GM12878 (cell line): ENCODE measurements around the gene TNNT3. TPM values are rescaled to one million over a fixed set of nuclear protein-coding genes. Genes with fewer than 3 reads are reported as not detected.

Experiments used
- ATAC-seq: fragments of 200-7000 bp; cut with Tn5 transposase; 3 replicates; pipeline ENCODE4 v1.9.1; 2020; ENCODE audit warnings: mild to moderate bottlenecking, moderate library complexity
- BruUV-seq: library from RNA; stranded (reverse); fragments of 400-500 nt; replicated peaks from 2 replicates; lab custom pipeline; 2021; lab: Mats Ljungman, UMichigan
- CTCF ChIA-PET: fragments of 300-600 bp; sonication (Branson Sonifier 250); formaldehyde crosslinking; extraction: SDS; loops from one replicate; lab custom pipeline; 2021; ENCODE audit warnings: inconsistent platforms; lab: Yijun Ruan, JAX
- POLR2A ChIA-PET: fragments of 350-600 bp; formaldehyde crosslinking; extraction: SDS; loops from one replicate; lab custom pipeline; 2021; ENCODE audit warnings: inconsistent platforms; lab: Charles Lee
- RAD21 ChIA-PET: fragments of 300-600 bp; sonication (Branson Sonifier 250); formaldehyde crosslinking; loops from one replicate; lab custom pipeline; 2023; ENCODE audit warnings: antibody characterized with exemption; ENCODE audit not compliant: unreplicated experiment; lab: Charles Lee
- SMC1A ChIA-PET: fragments of 300-600 bp; sonication (Branson Sonifier 250); formaldehyde crosslinking; loops from one replicate; lab custom pipeline; 2023; ENCODE audit not compliant: unreplicated experiment, uncharacterized antibody; lab: Charles Lee
- DNase-seq: peaks from one replicate; pipeline ENCODE4 v3.0.0-alpha.2; 2011; ENCODE audit warnings: low read depth, low spot score
- FAIRE-seq: peaks from 3 replicates; lab custom pipeline; 2011; peaks lifted over from hg19 to GRCh38; lab: Jason Lieb, UNC
- H2AFZ ChIP-seq: 2 replicates; pipeline ENCODE4 v1.6.0; 2011; ENCODE audit warnings: low read depth, low read length, control low read depth; ENCODE audit not compliant: control insufficient read depth
- H3K27ac ChIP-seq: 2 replicates; pipeline ENCODE4 v1.5.1; 2011; ENCODE audit warnings: control low read depth; ENCODE audit not compliant: control insufficient read depth, insufficient read depth
- H3K27me3 ChIP-seq, 2 experiments: replicated peaks in 1 of 2; 2 replicates each; pipeline versions ENCODE4 v1.6.0 to v1.6.1; 2011; ENCODE audit warnings: low read length in 1 of 2; ENCODE audit not compliant: control insufficient read depth in 2 of 2, insufficient read depth in 2 of 2
- H3K36me3 ChIP-seq, 2 experiments: 2 replicates each; pipeline ENCODE4 v1.5.1; 2011; ENCODE audit warnings: low read length in 1 of 2; ENCODE audit not compliant: control insufficient read depth in 2 of 2, insufficient read depth in 2 of 2
- H3K4me1 ChIP-seq: 2 replicates; pipeline ENCODE4 v1.6.1; 2011; ENCODE audit warnings: mild to moderate bottlenecking, low read length, moderate library complexity, mixed read lengths; ENCODE audit not compliant: control insufficient read depth, insufficient read depth
- H3K4me2 ChIP-seq: 2 replicates; pipeline ENCODE4 v1.6.0; 2011; ENCODE audit warnings: control low read depth; ENCODE audit not compliant: control insufficient read depth, insufficient read depth
- H3K4me3 ChIP-seq: fragments of 200-600 bp; sonication (generic); 2 replicates; pipeline ENCODE4 v1.5.1; 2016
- H3K79me2 ChIP-seq: 2 replicates; pipeline ENCODE4 v1.6.0; 2011; ENCODE audit warnings: low read length; ENCODE audit not compliant: control insufficient read depth, insufficient read depth
- H3K9ac ChIP-seq: 2 replicates; pipeline ENCODE4 v1.8.0; 2011; ENCODE audit warnings: low read length, control low read depth, mixed read lengths; ENCODE audit not compliant: control insufficient read depth, insufficient read depth
- H3K9me3 ChIP-seq: replicated peaks from 3 replicates; pipeline ENCODE4 v1.5.1; 2011; ENCODE audit warnings: mild to moderate bottlenecking, low read length; ENCODE audit not compliant: control insufficient read depth, insufficient read depth
- H4K20me1 ChIP-seq: 2 replicates; pipeline ENCODE4 v1.6.0; 2011; ENCODE audit not compliant: control insufficient read depth, insufficient read depth
- CREB1 ChIP-seq: IDR thresholded peaks from 2 replicates; pipeline ENCODE4 v1.6.1; 2012; ENCODE audit warnings: low read depth, mild to moderate bottlenecking, inconsistent platforms
- ETV6 ChIP-seq, 2 experiments: fragments of 450-650 bp in 1 of 2; IDR thresholded peaks in 1 of 2; conservative IDR thresholded peaks in 1 of 2; 2 replicates each; pipeline ENCODE4 v1.6.1; 2014; ENCODE audit warnings: antibody characterized with exemption in 1 of 2, borderline replicate concordance in 1 of 2, low read depth in 1 of 2, mild to moderate bottlenecking in 1 of 2, moderate library complexity in 1 of 2
- HDGF ChIP-seq: fragments of 450-650 bp; IDR thresholded peaks from 2 replicates; pipeline ENCODE4 v1.6.1; 2016; ENCODE audit warnings: antibody characterized with exemption
- POLR2A ChIP-seq: IDR thresholded peaks from 2 replicates; pipeline ENCODE4 v1.6.1; 2011; ENCODE audit warnings: low read depth, mild to moderate bottlenecking, low read length
- SMAD1 ChIP-seq: fragments of 450-650 bp; IDR thresholded peaks from 2 replicates; pipeline ENCODE4 v1.6.1; 2018; ENCODE audit warnings: mild to moderate bottlenecking, low read depth; ENCODE audit not compliant: partially characterized antibody
- WGBS: methylation state at CpG from one replicate; pipeline ENCODE4 v1.1.6; 2016; ENCODE audit warnings: low lambda C conversion rate; ENCODE audit not compliant: insufficient replicate concordance, insufficient coverage; ENCODE audit errors: missing lambda C conversion rate; 5-methylcytosine and 5-hydroxymethylcytosine counted together
- in situ Hi-C: fragments of 300-500 bp; cut with MboI; formaldehyde crosslinking; loops from 9 replicates; pipeline ENCODE4 v1.14.3; 2018; ENCODE audit warnings: mixed read lengths
- intact Hi-C: fragments of 100-400 bp; cut with micrococcal nuclease; formaldehyde crosslinking; loops from one replicate; pipeline ENCODE4 v1.14.2; 2022; ENCODE audit not compliant: unreplicated experiment
- polyA plus RNA-seq, 11 experiments: library from polyadenylated mRNA; depleted of rRNA in 4 of 11; unstranded in 6 of 11; stranded (reverse) in 5 of 11; fragments of >200 nt; fragmentation: Nextera tagmentation in 4 of 11; fragmentation: Illumina TruSeq in 1 of 11; extraction: Ambion mirVana in 4 of 11; extraction: Trizol in 1 of 11; gene quantifications; 1 replicate in 1 of 11; 2 replicates in 10 of 11; pipeline versions ENCODE4 v1.2.1 to v1.2.3, GENCODE V29; 2011 to 2016; ENCODE audit warnings: inconsistent platforms in 2 of 11, missing spikeins in 2 of 11, low read depth in 1 of 11
- total RNA-seq, 4 experiments: library from RNA; depleted of rRNA in 3 of 4; stranded (reverse); fragments of >200 nt in 3 of 4; fragmentation: Illumina TruSeq in 1 of 4; extraction: Trizol in 1 of 4; gene quantifications; 2 replicates each; pipeline versions ENCODE4 v1.2.1 to v1.2.3, GENCODE V29; 2013 to 2021
- TF ChIP-seq, protein P1 (sequence below): fragments of 150-350 bp; IDR thresholded peaks from 2 replicates; pipeline ENCODE4 v1.6.1; 2014; ENCODE audit warnings: mild to moderate bottlenecking, low read depth, low read length

TNNT3 gene
- total and polyA plus RNA-seq, 10 of the 15 experiments (the other 5 are each of a cell fraction or from before 2014, with no cell fraction given): 0.40 to 0.50 TPM; not detected in 8

DNA sequence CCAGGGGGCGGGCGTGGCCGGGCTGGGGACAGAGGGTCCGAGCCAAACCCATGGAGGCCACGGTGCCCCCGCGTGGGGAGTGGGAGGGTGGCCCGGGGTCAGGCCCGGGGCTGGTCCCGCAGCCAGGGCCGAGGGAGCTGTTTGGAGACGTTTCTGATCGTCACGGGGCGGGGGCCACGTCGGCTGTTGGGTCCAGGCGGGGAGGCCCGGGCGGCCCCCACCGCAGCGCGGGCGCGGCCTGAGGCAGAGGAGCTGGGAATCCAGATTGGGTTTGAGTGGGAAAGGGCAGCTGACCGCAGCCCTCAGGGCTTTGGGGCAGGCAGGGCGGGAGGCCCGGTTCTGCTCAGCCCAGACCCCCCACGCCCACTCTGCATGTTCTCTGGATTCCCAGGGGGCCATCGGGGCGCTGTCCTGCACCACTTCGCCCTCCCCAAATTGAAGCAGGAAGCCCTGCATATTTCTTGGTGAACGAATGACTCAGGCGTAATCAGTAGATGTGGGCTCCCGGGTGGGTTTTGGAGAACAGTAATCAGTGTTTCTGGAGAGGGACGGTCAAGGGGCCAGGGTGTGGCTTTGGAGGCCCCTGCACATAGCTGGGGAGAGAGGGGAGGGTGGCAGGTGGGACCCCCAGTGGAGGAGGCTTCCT is 28.2 kb downstream of the TNNT3 start:
- Histone ChIP-seq H3K9ac (no peak overlapping the region), H3K4me2 (no peak overlapping the region), H3K9me3 (no peaks in the 10 kb centered on the region), H3K36me3 (no peaks in the 10 kb centered on the region), H3K79me2 (no peaks in the 10 kb centered on the region), H3K27ac (no peak overlapping the region), H2AFZ (no peak overlapping the region), H3K27me3 (no peaks in the 10 kb centered on the region), H3K4me1 (no peaks in the 10 kb centered on the region), H4K20me1 (no peaks in the 10 kb centered on the region), H3K4me3 (no peak overlapping the region)
- no CpG with 5 or more reads among the region's 36 CpGs for WGBS
- in situ Hi-C loops (no loop called here), intact Hi-C loops (no loop called here)
- SMC1A ChIA-PET: interaction anchor here (1.7 kb wide), 1 partner anchor 97 kb away, joined by 5 read pairs; no protein-coding TSS in a partner anchor
- no peak for TF ChIP-seq SMAD1
- TF ChIP-seq, protein P1, sequence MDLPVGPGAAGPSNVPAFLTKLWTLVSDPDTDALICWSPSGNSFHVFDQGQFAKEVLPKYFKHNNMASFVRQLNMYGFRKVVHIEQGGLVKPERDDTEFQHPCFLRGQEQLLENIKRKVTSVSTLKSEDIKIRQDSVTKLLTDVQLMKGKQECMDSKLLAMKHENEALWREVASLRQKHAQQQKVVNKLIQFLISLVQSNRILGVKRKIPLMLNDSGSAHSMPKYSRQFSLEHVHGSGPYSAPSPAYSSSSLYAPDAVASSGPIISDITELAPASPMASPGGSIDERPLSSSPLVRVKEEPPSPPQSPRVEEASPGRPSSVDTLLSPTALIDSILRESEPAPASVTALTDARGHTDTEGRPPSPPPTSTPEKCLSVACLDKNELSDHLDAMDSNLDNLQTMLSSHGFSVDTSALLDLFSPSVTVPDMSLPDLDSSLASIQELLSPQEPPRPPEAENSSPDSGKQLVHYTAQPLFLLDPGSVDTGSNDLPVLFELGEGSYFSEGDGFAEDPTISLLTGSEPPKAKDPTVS: no peak
- peak; percentile 31 for FAIRE-seq
- RAD21 ChIA-PET: interaction anchor here (0.6 to 1.1 kb wide), 4 partner anchors 65 to 204 kb away, joined by 3 to 4 read pairs (median 3); no protein-coding TSS in a partner anchor
- CTCF ChIA-PET: interaction anchor here (0.7 to 1.7 kb wide), 5 partner anchors 45 to 295 kb away, joined by 3 to 5 read pairs (median 3); no protein-coding TSS in a partner anchor
- POLR2A ChIA-PET: interaction anchor here (0.6 to 1.0 kb wide), 2 partner anchors 95 to 97 kb away, joined by 3 read pairs; partner anchors contain the start of gene LSP1
- peak; percentile 51 for ATAC-seq
- BruUV-seq: no TSS peak
- DNase-seq: no peak

- BruUV-seq: no TSS peak
- ChIA-PET SMC1A (interaction anchor here (0.6 to 1.7 kb wide), 2 partner anchors 60 to 98 kb away, joined by 3 to 5 read pairs; no protein-coding TSS in a partner anchor), RAD21 (interaction anchor here (0.6 to 1.1 kb wide), 3 partner anchors 66 to 204 kb away, joined by 3 to 4 read pairs (median 3); no protein-coding TSS in a partner anchor), CTCF (interaction anchor here (1.0 to 1.7 kb wide), 5 partner anchors 46 to 296 kb away, joined by 3 to 5 read pairs (median 4); no protein-coding TSS in a partner anchor), POLR2A (interaction anchor here (0.6 kb wide), 1 partner anchor 98 kb away, joined by 3 read pairs; no protein-coding TSS in a partner anchor)
- Histone ChIP-seq H3K27me3 (no peaks in the 10 kb centered on the region), H3K79me2 (no peaks in the 10 kb centered on the region), H3K4me2 (no peak overlapping the region), H3K9ac (no peak overlapping the region), H3K4me3 (no peak overlapping the region), H3K27ac (no peak overlapping the region), H3K4me1 (no peaks in the 10 kb centered on the region), H3K36me3 (no peaks in the 10 kb centered on the region), H4K20me1 (no peaks in the 10 kb centered on the region), H2AFZ (no peak overlapping the region), H3K9me3 (no peaks in the 10 kb centered on the region)
- in situ Hi-C loops: no loop called here
- intact Hi-C loops: no loop called here
- ATAC-seq: peak; percentile 48
- no peak for TF ChIP-seq POLR2A
- TF ChIP-seq ETV6 (conservative IDR thresholded peaks at IDR 0.05 in 1 of 2, IDR thresholded peaks at IDR 0.05 in 1 of 2; ENCODE audit: borderline replicate concordance in 1 of 2, low read depth in 1 of 2): no peak
- TF ChIP-seq CREB1: no peak
- TF ChIP-seq HDGF: no peak
- no CpG with 5 or more reads among the region's 11 CpGs for WGBS
- no peak for FAIRE-seq
- no peak for DNase-seq
Observed at GRCh38 chr11:1948389-1948788, 28.9 kb downstream of the TNNT3 start.
